DND-41 (cell line): ENCODE data around the gene DALRD3.

Experiments
- EZH2 ChIP-seq: IDR thresholded peaks from 3 replicates; pipeline ENCODE4 v1.6.1; 2012; ENCODE audit warnings: borderline replicate concordance, low read depth, mild to moderate bottlenecking, moderate library complexity, low read length, inconsistent platforms; ENCODE audit not compliant: severe bottlenecking
- TF ChIP-seq, protein P1 (sequence below): IDR thresholded peaks from 2 replicates; pipeline ENCODE4 v1.5.1; 2012; ENCODE audit warnings: borderline replicate concordance, low read length, moderate library complexity, mild to moderate bottlenecking; ENCODE audit not compliant: poor library complexity, severe bottlenecking; ENCODE audit errors: extremely low read depth

DNA sequence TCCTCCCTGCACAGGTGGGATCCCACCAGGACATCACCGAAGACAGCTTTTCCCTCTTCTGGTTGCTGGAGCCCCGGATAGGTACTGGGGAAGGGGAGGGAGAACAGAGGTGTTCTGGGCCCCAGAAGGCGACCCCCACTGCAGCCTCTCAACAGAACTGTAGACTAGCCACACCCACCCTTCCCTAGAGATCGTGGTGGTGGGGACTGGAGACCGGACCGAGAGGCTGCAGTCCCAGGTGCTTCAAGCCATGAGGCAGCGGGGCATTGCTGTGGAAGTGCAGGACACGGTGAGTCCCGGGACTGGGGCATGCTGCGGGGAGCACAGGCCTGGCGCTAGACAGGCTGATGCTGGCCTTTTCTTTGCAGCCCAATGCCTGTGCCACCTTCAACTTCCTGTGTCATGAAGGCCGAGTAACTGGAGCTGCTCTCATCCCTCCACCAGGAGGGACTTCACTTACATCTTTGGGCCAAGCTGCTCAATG lies 4.3 kb upstream of the DALRD3 start:
- TF ChIP-seq, protein P1, sequence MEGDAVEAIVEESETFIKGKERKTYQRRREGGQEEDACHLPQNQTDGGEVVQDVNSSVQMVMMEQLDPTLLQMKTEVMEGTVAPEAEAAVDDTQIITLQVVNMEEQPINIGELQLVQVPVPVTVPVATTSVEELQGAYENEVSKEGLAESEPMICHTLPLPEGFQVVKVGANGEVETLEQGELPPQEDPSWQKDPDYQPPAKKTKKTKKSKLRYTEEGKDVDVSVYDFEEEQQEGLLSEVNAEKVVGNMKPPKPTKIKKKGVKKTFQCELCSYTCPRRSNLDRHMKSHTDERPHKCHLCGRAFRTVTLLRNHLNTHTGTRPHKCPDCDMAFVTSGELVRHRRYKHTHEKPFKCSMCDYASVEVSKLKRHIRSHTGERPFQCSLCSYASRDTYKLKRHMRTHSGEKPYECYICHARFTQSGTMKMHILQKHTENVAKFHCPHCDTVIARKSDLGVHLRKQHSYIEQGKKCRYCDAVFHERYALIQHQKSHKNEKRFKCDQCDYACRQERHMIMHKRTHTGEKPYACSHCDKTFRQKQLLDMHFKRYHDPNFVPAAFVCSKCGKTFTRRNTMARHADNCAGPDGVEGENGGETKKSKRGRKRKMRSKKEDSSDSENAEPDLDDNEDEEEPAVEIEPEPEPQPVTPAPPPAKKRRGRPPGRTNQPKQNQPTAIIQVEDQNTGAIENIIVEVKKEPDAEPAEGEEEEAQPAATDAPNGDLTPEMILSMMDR, result no peak
- no peak for TF ChIP-seq EZH2
